ENCODE results near the gene CCDC186.

CCDC186 gene

GRCh38 chr10:114173603-114173920 is 441 bp downstream of the CCDC186 start:
- Histone ChIP-seq H3K9me3 (no peaks in the 10 kb centered on the region; the same call in 1 of the 2 replicates), H3K27me3 (no peaks in the 10 kb centered on the region), H3K4me1 (no peaks in the 10 kb centered on the region), H3K36me3 (no peaks in the 10 kb centered on the region), H3K4me3 (ENCODE audit: low read depth, low read length) (peak overlapping the region; percentile 81)
- no peak for DNase-seq
- TF ChIP-seq, protein P1, sequence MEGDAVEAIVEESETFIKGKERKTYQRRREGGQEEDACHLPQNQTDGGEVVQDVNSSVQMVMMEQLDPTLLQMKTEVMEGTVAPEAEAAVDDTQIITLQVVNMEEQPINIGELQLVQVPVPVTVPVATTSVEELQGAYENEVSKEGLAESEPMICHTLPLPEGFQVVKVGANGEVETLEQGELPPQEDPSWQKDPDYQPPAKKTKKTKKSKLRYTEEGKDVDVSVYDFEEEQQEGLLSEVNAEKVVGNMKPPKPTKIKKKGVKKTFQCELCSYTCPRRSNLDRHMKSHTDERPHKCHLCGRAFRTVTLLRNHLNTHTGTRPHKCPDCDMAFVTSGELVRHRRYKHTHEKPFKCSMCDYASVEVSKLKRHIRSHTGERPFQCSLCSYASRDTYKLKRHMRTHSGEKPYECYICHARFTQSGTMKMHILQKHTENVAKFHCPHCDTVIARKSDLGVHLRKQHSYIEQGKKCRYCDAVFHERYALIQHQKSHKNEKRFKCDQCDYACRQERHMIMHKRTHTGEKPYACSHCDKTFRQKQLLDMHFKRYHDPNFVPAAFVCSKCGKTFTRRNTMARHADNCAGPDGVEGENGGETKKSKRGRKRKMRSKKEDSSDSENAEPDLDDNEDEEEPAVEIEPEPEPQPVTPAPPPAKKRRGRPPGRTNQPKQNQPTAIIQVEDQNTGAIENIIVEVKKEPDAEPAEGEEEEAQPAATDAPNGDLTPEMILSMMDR (IDR thresholded peaks at IDR 0.05; ENCODE audit: low read depth, low read length), result no peak

GRCh38 chr10:114172776-114173602 is 1.0 kb downstream of the CCDC186 start:
- Histone ChIP-seq H3K4me1 (no peaks in the 10 kb centered on the region), H3K27me3 (no peaks in the 10 kb centered on the region), H3K4me3 (ENCODE audit: low read depth, low read length) (peak overlapping the region; percentile 81), H3K9me3 (no peaks in the 10 kb centered on the region; the same call in 1 of the 2 replicates), H3K36me3 (no peaks in the 10 kb centered on the region)
- DNase-seq, result no peak
- TF ChIP-seq, protein P1 (IDR thresholded peaks at IDR 0.05; ENCODE audit: low read depth, low read length), result no peak

GRCh38 chr10:114172216-114172615 is 1.8 kb downstream of the CCDC186 start:
- Histone ChIP-seq H3K4me1 (no peaks in the 10 kb centered on the region), H3K4me3 (ENCODE audit: low read depth, low read length) (peak overlapping the region; percentile 81; the same call in 1 of the 2 replicates), H3K9me3 (no peaks in the 10 kb centered on the region; the same call in 1 of the 2 replicates), H3K27me3 (no peaks in the 10 kb centered on the region), H3K36me3 (no peaks in the 10 kb centered on the region)
- TF ChIP-seq, protein P1 (IDR thresholded peaks at IDR 0.05; ENCODE audit: low read depth, low read length), result no peak
- no peak for DNase-seq

GRCh38 chr10:114168450-114169009 is 5.5 kb downstream of the CCDC186 start:
- Histone ChIP-seq H3K27me3 (no peaks in the 10 kb centered on the region), H3K36me3 (no peaks in the 10 kb centered on the region), H3K4me3 (ENCODE audit: low read depth, low read length) (no peak overlapping the region), H3K9me3 (no peaks in the 10 kb centered on the region; the same call in 1 of the 2 replicates), H3K4me1 (no peaks in the 10 kb centered on the region)
- DNase-seq, result no peak
- TF ChIP-seq, protein P1 (IDR thresholded peaks at IDR 0.05; ENCODE audit: low read depth, low read length), result no peak

DNA sequence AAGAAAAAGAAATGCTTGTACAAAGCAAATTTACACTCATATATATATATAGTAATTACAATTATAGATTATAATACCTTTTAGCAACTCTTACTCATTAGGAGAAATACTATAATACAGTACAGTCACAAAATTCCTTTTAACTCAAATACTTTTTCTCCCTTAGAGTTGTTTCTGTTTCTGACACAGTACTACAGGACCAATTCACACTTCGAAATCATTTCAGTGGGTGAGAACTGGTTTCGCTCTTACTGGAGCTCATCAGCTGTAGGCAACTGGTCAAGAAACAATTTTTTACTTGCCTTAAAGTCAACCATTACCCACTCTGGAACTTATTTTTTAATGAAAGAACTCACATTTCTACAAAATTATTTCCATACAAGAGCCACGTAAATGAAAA is 6.0 kb downstream of the CCDC186 start:
- Histone ChIP-seq H3K4me1 (no peaks in the 10 kb centered on the region), H3K27me3 (no peaks in the 10 kb centered on the region), H3K36me3 (no peaks in the 10 kb centered on the region), H3K4me3 (ENCODE audit: low read depth, low read length) (no peak overlapping the region), H3K9me3 (no peaks in the 10 kb centered on the region; the same call in 1 of the 2 replicates)
- no peak for DNase-seq
- TF ChIP-seq, protein P1 (IDR thresholded peaks at IDR 0.05; ENCODE audit: low read depth, low read length), result no peak

DNA sequence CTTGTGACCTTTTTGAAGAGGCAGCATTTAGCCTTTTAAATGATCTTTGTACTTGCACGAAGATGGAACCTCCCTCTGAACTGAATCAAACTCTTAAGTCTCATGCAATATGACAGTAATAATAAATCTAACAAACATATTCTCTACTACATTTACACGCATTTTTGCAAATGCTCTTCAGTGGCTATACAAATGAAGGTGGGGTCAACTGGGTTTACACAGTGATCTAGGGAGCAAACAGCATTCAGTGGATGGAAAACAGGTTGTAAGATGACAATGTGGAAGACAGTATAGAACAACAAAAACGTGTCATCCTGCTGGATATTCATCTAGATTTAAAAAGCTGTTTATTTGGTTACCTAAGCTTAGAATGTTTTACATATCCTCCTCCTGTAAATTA is 7.5 kb downstream of the CCDC186 start:
- Histone ChIP-seq H3K27me3 (no peaks in the 10 kb centered on the region), H3K9me3 (no peaks in the 10 kb centered on the region; the same call in 1 of the 2 replicates), H3K36me3 (no peaks in the 10 kb centered on the region), H3K4me1 (no peaks in the 10 kb centered on the region), H3K4me3 (ENCODE audit: low read depth, low read length) (no peak overlapping the region)
- TF ChIP-seq, protein P1 (IDR thresholded peaks at IDR 0.05; ENCODE audit: low read depth, low read length), result no peak
- DNase-seq, result no peak

All from BE2C (cell line).